ENCODE results near the gene MGST1.

Gene MGST1

DNA sequence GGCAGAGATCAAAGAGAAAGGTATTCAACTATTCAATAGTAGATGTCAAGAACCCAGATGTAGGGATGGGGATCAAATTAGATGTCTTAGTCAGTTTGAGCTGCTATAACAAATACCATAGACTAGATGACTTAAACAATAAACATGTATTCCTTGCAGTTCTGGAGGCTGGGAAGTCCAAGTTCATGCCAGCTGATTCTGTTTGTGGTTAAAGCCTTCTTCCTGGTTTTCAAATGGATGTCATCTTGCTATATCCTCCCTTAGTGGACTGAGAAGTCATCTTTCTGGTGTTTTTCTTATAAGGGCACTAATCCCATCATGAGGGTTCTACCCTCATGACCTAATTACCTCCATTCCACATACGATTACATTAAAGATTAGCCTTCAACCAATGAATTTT, 19.5 kb upstream of the MGST1 start:
- no peak overlapping the region for H3K18ac ChIP-seq (ENCODE audit: low read length)
- no peak overlapping the region for H4K8ac ChIP-seq (ENCODE audit: low read depth, low read length)
- no peaks in the 10 kb centered on the region for H3K79me1 ChIP-seq (ENCODE audit: low read depth, low read length)
- H2BK15ac ChIP-seq (ENCODE audit: low read length) = no peak overlapping the region
- no peak overlapping the region for H2BK120ac ChIP-seq (ENCODE audit: low read depth, low read length)
- no peaks in the 10 kb centered on the region for H3K9me3 ChIP-seq (replicated peaks in 1 of 2; ENCODE audit: control insufficient read depth in 2 of 2, insufficient read depth in 1 of 2, low read depth in 1 of 2, low read length in 2 of 2)
- no peak overlapping the region for H3K4me3 ChIP-seq (ENCODE audit: low read length in 2 of 2)
- H2AK5ac ChIP-seq (ENCODE audit: low read depth, low read length) = no peak overlapping the region
- H2BK12ac ChIP-seq (ENCODE audit: low read length) = no peak overlapping the region
- no CpG with 5 or more reads among the region's 1 CpG for WGBS, 2 donors (ENCODE audit: extremely low coverage in 2 of 2, insufficient read length in 2 of 2, insufficient replicate concordance in 1 of 2)
- H2AFZ ChIP-seq (ENCODE audit: low read length) = no peak overlapping the region
- H3K4me1 ChIP-seq (ENCODE audit: control insufficient read depth in 2 of 2, insufficient read depth in 1 of 2, low read depth in 1 of 2, low read length in 2 of 2) = no peaks in the 10 kb centered on the region
- H3K27me3 ChIP-seq (ENCODE audit: control insufficient read depth in 3 of 3, insufficient read depth in 3 of 3, low read depth in 1 of 3, low read length in 3 of 3) = no peaks in the 10 kb centered on the region
- no peaks in the 10 kb centered on the region for H3K36me3 ChIP-seq (replicated peaks in 1 of 2; ENCODE audit: control insufficient read depth in 2 of 2, insufficient read depth in 2 of 2, low read length in 2 of 2)
- no peak overlapping the region for H3K14ac ChIP-seq (ENCODE audit: low read length)
- H2BK5ac ChIP-seq (ENCODE audit: low read length) = no peak overlapping the region
- H4K91ac ChIP-seq (ENCODE audit: low read depth, low read length, poor library complexity) = no peak overlapping the region
- no peak for DNase-seq (ENCODE audit: low spot score)
- H3K4ac ChIP-seq (ENCODE audit: low read length) = no peak overlapping the region
- no peak overlapping the region for H3K23ac ChIP-seq (ENCODE audit: low read depth, low read length, poor library complexity)
- no peak overlapping the region for H3K27ac ChIP-seq (replicated peaks; ENCODE audit: low read length)
- no peak overlapping the region for H3K4me2 ChIP-seq (ENCODE audit: insufficient read depth, low read length, poor library complexity, severe bottlenecking)
- no peak overlapping the region for H3K9ac ChIP-seq (ENCODE audit: low read depth, low read length, poor library complexity)

GRCh38 chr12:16329594-16329993, 17.9 kb upstream of the MGST1 start:
- no peak for DNase-seq (ENCODE audit: low spot score)
- no peak overlapping the region for H3K18ac ChIP-seq (ENCODE audit: low read length)
- H2AK5ac ChIP-seq (ENCODE audit: low read depth, low read length) = no peak overlapping the region
- no peak overlapping the region for H3K14ac ChIP-seq (ENCODE audit: low read length)
- H3K27me3 ChIP-seq (ENCODE audit: control insufficient read depth in 3 of 3, insufficient read depth in 3 of 3, low read depth in 1 of 3, low read length in 3 of 3) = no peaks in the 10 kb centered on the region
- no CpG with 5 or more reads among the region's 2 CpGs for WGBS, 2 donors (ENCODE audit: extremely low coverage in 2 of 2, insufficient read length in 2 of 2, insufficient replicate concordance in 1 of 2)
- H2BK12ac ChIP-seq (ENCODE audit: low read length) = no peak overlapping the region
- no peak overlapping the region for H3K27ac ChIP-seq (replicated peaks; ENCODE audit: low read length)
- no peak overlapping the region for H4K8ac ChIP-seq (ENCODE audit: low read depth, low read length)
- no peaks in the 10 kb centered on the region for H3K36me3 ChIP-seq (replicated peaks in 1 of 2; ENCODE audit: control insufficient read depth in 2 of 2, insufficient read depth in 2 of 2, low read length in 2 of 2)
- H3K4me1 ChIP-seq (ENCODE audit: control insufficient read depth in 2 of 2, insufficient read depth in 1 of 2, low read depth in 1 of 2, low read length in 2 of 2) = no peaks in the 10 kb centered on the region
- H3K9me3 ChIP-seq (replicated peaks in 1 of 2; ENCODE audit: control insufficient read depth in 2 of 2, insufficient read depth in 1 of 2, low read depth in 1 of 2, low read length in 2 of 2) = no peaks in the 10 kb centered on the region
- H3K4me3 ChIP-seq (ENCODE audit: low read length in 2 of 2) = no peak overlapping the region
- no peak overlapping the region for H2AFZ ChIP-seq (ENCODE audit: low read length)
- H3K4me2 ChIP-seq (ENCODE audit: insufficient read depth, low read length, poor library complexity, severe bottlenecking) = no peak overlapping the region
- no peak overlapping the region for H3K9ac ChIP-seq (ENCODE audit: low read depth, low read length, poor library complexity)
- no peak overlapping the region for H2BK120ac ChIP-seq (ENCODE audit: low read depth, low read length)
- no peak overlapping the region for H3K23ac ChIP-seq (ENCODE audit: low read depth, low read length, poor library complexity)
- H4K91ac ChIP-seq (ENCODE audit: low read depth, low read length, poor library complexity) = no peak overlapping the region
- H3K79me1 ChIP-seq (ENCODE audit: low read depth, low read length) = no peaks in the 10 kb centered on the region
- H2BK15ac ChIP-seq (ENCODE audit: low read length) = no peak overlapping the region
- H2BK5ac ChIP-seq (ENCODE audit: low read length) = no peak overlapping the region
- no peak overlapping the region for H3K4ac ChIP-seq (ENCODE audit: low read length)

- Histone ChIP-seq H3K23ac (ENCODE audit: low read depth, low read length, poor library complexity) (no peak overlapping the region), H2BK15ac (ENCODE audit: low read length) (no peak overlapping the region), H3K4me2 (ENCODE audit: insufficient read depth, low read length, poor library complexity, severe bottlenecking) (no peak overlapping the region), H3K9ac (ENCODE audit: low read depth, low read length, poor library complexity) (no peak overlapping the region), H3K27ac (replicated peaks; ENCODE audit: low read length) (no peak overlapping the region), H3K4me1 (ENCODE audit: control insufficient read depth in 2 of 2, insufficient read depth in 1 of 2, low read depth in 1 of 2, low read length in 2 of 2) (no peaks in the 10 kb centered on the region), H2AFZ (ENCODE audit: low read length) (no peak overlapping the region), H3K4me3 (ENCODE audit: low read length in 2 of 2) (no peak overlapping the region), H3K36me3 (replicated peaks in 1 of 2; ENCODE audit: control insufficient read depth in 2 of 2, insufficient read depth in 2 of 2, low read length in 2 of 2) (no peaks in the 10 kb centered on the region), H4K91ac (ENCODE audit: low read depth, low read length, poor library complexity) (no peak overlapping the region), H2BK5ac (ENCODE audit: low read length) (no peak overlapping the region), H2AK5ac (ENCODE audit: low read depth, low read length) (no peak overlapping the region), H4K8ac (ENCODE audit: low read depth, low read length) (no peak overlapping the region), H3K14ac (ENCODE audit: low read length) (no peak overlapping the region), H3K27me3 (ENCODE audit: control insufficient read depth in 3 of 3, insufficient read depth in 3 of 3, low read depth in 1 of 3, low read length in 3 of 3) (no peaks in the 10 kb centered on the region), H3K18ac (ENCODE audit: low read length) (no peak overlapping the region), H3K4ac (ENCODE audit: low read length) (no peak overlapping the region), H3K79me1 (ENCODE audit: low read depth, low read length) (no peaks in the 10 kb centered on the region), H3K9me3 (replicated peaks in 1 of 2; ENCODE audit: control insufficient read depth in 2 of 2, insufficient read depth in 1 of 2, low read depth in 1 of 2, low read length in 2 of 2) (no peaks in the 10 kb centered on the region), H2BK12ac (ENCODE audit: low read length) (no peak overlapping the region), H2BK120ac (ENCODE audit: low read depth, low read length) (no peak overlapping the region)
- WGBS, 2 donors (ENCODE audit: extremely low coverage in 2 of 2, insufficient read length in 2 of 2, insufficient replicate concordance in 1 of 2) = no CpG with 5 or more reads among the region's 4 CpGs
- no peak for DNase-seq (ENCODE audit: low spot score)
These were observed 16.9 kb upstream of the MGST1 start for GRCh38 chr12:16330560-16330959.

- no peak overlapping the region for H3K9ac ChIP-seq (ENCODE audit: low read depth, low read length, poor library complexity)
- no peak overlapping the region for H3K23ac ChIP-seq (ENCODE audit: low read depth, low read length, poor library complexity)
- H4K91ac ChIP-seq (ENCODE audit: low read depth, low read length, poor library complexity) = no peak overlapping the region
- no peak overlapping the region for H3K4me2 ChIP-seq (ENCODE audit: insufficient read depth, low read length, poor library complexity, severe bottlenecking)
- H2BK12ac ChIP-seq (ENCODE audit: low read length) = no peak overlapping the region
- H3K4me1 ChIP-seq (ENCODE audit: control insufficient read depth in 2 of 2, insufficient read depth in 1 of 2, low read depth in 1 of 2, low read length in 2 of 2) = no peaks in the 10 kb centered on the region
- H3K14ac ChIP-seq (ENCODE audit: low read length) = no peak overlapping the region
- no peaks in the 10 kb centered on the region for H3K9me3 ChIP-seq (replicated peaks in 1 of 2; ENCODE audit: control insufficient read depth in 2 of 2, insufficient read depth in 1 of 2, low read depth in 1 of 2, low read length in 2 of 2)
- WGBS, 2 donors (ENCODE audit: extremely low coverage in 2 of 2, insufficient read length in 2 of 2, insufficient replicate concordance in 1 of 2) = no CpG with 5 or more reads among the region's 2 CpGs
- no peak overlapping the region for H2BK15ac ChIP-seq (ENCODE audit: low read length)
- no peak overlapping the region for H3K27ac ChIP-seq (replicated peaks; ENCODE audit: low read length)
- H2AFZ ChIP-seq (ENCODE audit: low read length) = no peak overlapping the region
- no peak overlapping the region for H2BK5ac ChIP-seq (ENCODE audit: low read length)
- H4K8ac ChIP-seq (ENCODE audit: low read depth, low read length) = no peak overlapping the region
- no peak overlapping the region for H3K4ac ChIP-seq (ENCODE audit: low read length)
- no peak overlapping the region for H3K4me3 ChIP-seq (ENCODE audit: low read length in 2 of 2)
- no peak for DNase-seq (ENCODE audit: low spot score)
- H2BK120ac ChIP-seq (ENCODE audit: low read depth, low read length) = no peak overlapping the region
- no peaks in the 10 kb centered on the region for H3K79me1 ChIP-seq (ENCODE audit: low read depth, low read length)
- H2AK5ac ChIP-seq (ENCODE audit: low read depth, low read length) = no peak overlapping the region
- no peaks in the 10 kb centered on the region for H3K27me3 ChIP-seq (ENCODE audit: control insufficient read depth in 3 of 3, insufficient read depth in 3 of 3, low read depth in 1 of 3, low read length in 3 of 3)
- no peaks in the 10 kb centered on the region for H3K36me3 ChIP-seq (replicated peaks in 1 of 2; ENCODE audit: control insufficient read depth in 2 of 2, insufficient read depth in 2 of 2, low read length in 2 of 2)
- no peak overlapping the region for H3K18ac ChIP-seq (ENCODE audit: low read length)
These were observed 15.4 kb upstream of the MGST1 start for GRCh38 chr12:16331998-16332397.

Data from neuronal stem cell (in vitro differentiated cells).